SHP77 treated with DMSO at 0.1 percent for 48 hours (cell line): ENCODE data around the gene PTGDR.

Experiments used
- DNase-seq: peaks from one replicate; lab custom pipeline; 2025; lab: John Stamatoyannopoulos, UW

Gene PTGDR

GRCh38 chr14:52267501-52268278 is at the start of gene PTGDR:
TSS of gene PTGDR (plus strand) at chr14:52267698. CDS start at chr14:52267815, 117 bp downstream.
- DNase-seq, result no peak

GRCh38 chr14:52219488-52220084 is 47.9 kb upstream of the PTGDR start:
- no peak for DNase-seq

- no peak for DNase-seq
Observed at GRCh38 chr14:52220924-52221811, 46.3 kb upstream of the PTGDR start.

- DNase-seq, result no peak
Observed at GRCh38 chr14:52222901-52223300, 44.6 kb upstream of the PTGDR start.

GRCh38 chr14:52227619-52228222 is 39.8 kb upstream of the PTGDR start:
- DNase-seq, result no peak

- DNase-seq, result no peak
Observed at GRCh38 chr14:52233693-52234092, 33.8 kb upstream of the PTGDR start.

GRCh38 chr14:52235434-52235833 is 32.1 kb upstream of the PTGDR start:
- no peak for DNase-seq

GRCh38 chr14:52235866-52236510 is 31.5 kb upstream of the PTGDR start:
- no peak for DNase-seq

GRCh38 chr14:52238682-52239081 is 28.8 kb upstream of the PTGDR start:
- no peak for DNase-seq

- DNase-seq, result no peak
Observed at GRCh38 chr14:52240623-52241022, 26.9 kb upstream of the PTGDR start.

- no peak for DNase-seq
Observed at GRCh38 chr14:52241087-52241793, 26.3 kb upstream of the PTGDR start.

GRCh38 chr14:52244328-52244727 is 23.2 kb upstream of the PTGDR start:
- DNase-seq, result no peak

GRCh38 chr14:52244997-52245396 is 22.5 kb upstream of the PTGDR start:
- no peak for DNase-seq

- DNase-seq, result no peak
Observed at GRCh38 chr14:52248057-52248456, 19.4 kb upstream of the PTGDR start.

- no peak for DNase-seq
Observed at GRCh38 chr14:52251724-52252123, 15.8 kb upstream of the PTGDR start.

- no peak for DNase-seq
Observed at GRCh38 chr14:52253503-52253902, 14.0 kb upstream of the PTGDR start.

- DNase-seq, result no peak
Observed at GRCh38 chr14:52254086-52254485, 13.4 kb upstream of the PTGDR start.

GRCh38 chr14:52258783-52259182 is 8.7 kb upstream of the PTGDR start:
- DNase-seq, result no peak

- DNase-seq, result no peak
Observed at GRCh38 chr14:52259434-52259833, 8.1 kb upstream of the PTGDR start.

- DNase-seq, result no peak
Observed at GRCh38 chr14:52262600-52262999, 4.9 kb upstream of the PTGDR start.

GRCh38 chr14:52263190-52263589 is 4.3 kb upstream of the PTGDR start:
- DNase-seq, result no peak
